Astrocyte (in vitro differentiated cells and primary cell): ENCODE results near the gene STK11IP. TPM values are rescaled to one million over a fixed set of nuclear protein-coding genes. Genes with fewer than 3 reads are reported as not detected.
A peak's percentile ranks its signal among the peaks of the same experiment; 100 is the strongest.

Experiments
- DNase-seq: peaks from one replicate; pipeline ENCODE4 v3.0.0-alpha.2; 2010; ENCODE audit warnings: low read depth
- FAIRE-seq: peaks from 2 replicates; lab custom pipeline; 2011; peaks lifted over from hg19 to GRCh38; lab: Jason Lieb, UNC
- H2AFZ ChIP-seq: 2 replicates; pipeline ENCODE4 v1.6.0; 2012; ENCODE audit warnings: low read depth, low read length, inconsistent platforms
- H3K27ac ChIP-seq: 2 replicates; pipeline ENCODE4 v1.5.1; 2011; ENCODE audit warnings: low read depth, low read length, inconsistent platforms
- H3K27me3 ChIP-seq: 2 replicates; pipeline ENCODE4 v1.6.0; 2011; ENCODE audit warnings: low read length, inconsistent platforms; ENCODE audit not compliant: insufficient read depth
- H3K36me3 ChIP-seq: 2 replicates; pipeline ENCODE4 v1.5.1; 2011; ENCODE audit warnings: low read length, inconsistent platforms; ENCODE audit not compliant: insufficient read depth
- H3K4me1 ChIP-seq: 2 replicates; pipeline ENCODE4 v1.5.1; 2011; ENCODE audit warnings: low read length, inconsistent platforms; ENCODE audit not compliant: insufficient read depth
- H3K4me2 ChIP-seq: 2 replicates; pipeline ENCODE4 v1.6.0; 2012; ENCODE audit warnings: low read length, inconsistent platforms
- H3K4me3 ChIP-seq: 2 replicates; pipeline ENCODE4 v1.5.1; 2011; ENCODE audit warnings: low read depth, mild to moderate bottlenecking, low read length, inconsistent platforms; ENCODE audit not compliant: insufficient read depth
- H3K79me2 ChIP-seq: 2 replicates; pipeline ENCODE4 v1.6.0; 2012; ENCODE audit warnings: mild to moderate bottlenecking, low read length, inconsistent platforms; ENCODE audit not compliant: insufficient read depth
- H3K9ac ChIP-seq: 2 replicates; pipeline ENCODE4 v1.6.0; 2012; ENCODE audit warnings: mild to moderate bottlenecking, low read length, inconsistent platforms
- H3K9me3 ChIP-seq: 2 replicates; pipeline ENCODE4 v1.5.1; 2012; ENCODE audit warnings: low read depth, mild to moderate bottlenecking, low read length, inconsistent platforms; ENCODE audit not compliant: insufficient read depth
- H4K20me1 ChIP-seq: 2 replicates; pipeline ENCODE4 v1.6.0; 2012; ENCODE audit warnings: low read length, inconsistent platforms; ENCODE audit not compliant: insufficient read depth
- H3K27ac Mint-ChIP-seq: one replicate; pipeline ENCODE4 v1.8.0; 2021; ENCODE audit warnings: mild to moderate bottlenecking, mixed read lengths; ENCODE audit not compliant: unreplicated experiment
- H3K27me3 Mint-ChIP-seq: one replicate; pipeline ENCODE4 v1.8.0; 2021; ENCODE audit warnings: low read depth, mixed read lengths; ENCODE audit not compliant: unreplicated experiment
- H3K36me3 Mint-ChIP-seq: one replicate; pipeline ENCODE4 v1.8.0; 2021; ENCODE audit warnings: low read depth, mixed read lengths; ENCODE audit not compliant: unreplicated experiment
- H3K4me1 Mint-ChIP-seq: one replicate; pipeline ENCODE4 v1.8.0; 2021; ENCODE audit warnings: low read depth, mixed read lengths; ENCODE audit not compliant: unreplicated experiment
- H3K4me3 Mint-ChIP-seq: one replicate; pipeline ENCODE4 v1.8.0; 2021; ENCODE audit warnings: mild to moderate bottlenecking, moderate library complexity, mixed read lengths; ENCODE audit not compliant: unreplicated experiment
- H3K9me3 Mint-ChIP-seq: one replicate; pipeline ENCODE4 v1.8.0; 2021; ENCODE audit warnings: mild to moderate bottlenecking, mixed read lengths; ENCODE audit not compliant: unreplicated experiment
- CTCF ChIP-seq: IDR thresholded peaks from 2 replicates; pipeline ENCODE4 v1.5.1; 2011; ENCODE audit warnings: low read depth, mild to moderate bottlenecking, inconsistent platforms, low read length, moderate library complexity; ENCODE audit not compliant: insufficient read depth
- EZH2 ChIP-seq: IDR thresholded peaks from 2 replicates; pipeline ENCODE4 v1.6.1; 2012; ENCODE audit warnings: mild to moderate bottlenecking, low read length, inconsistent platforms; ENCODE audit not compliant: insufficient read depth
- total RNA-seq: library from RNA; stranded (reverse); gene quantifications from 2 replicates; pipeline ENCODE4 v1.2.1, GENCODE V29; 2021

Gene STK11IP
- total RNA-seq, 1 donor from 2014 or later = 24.9 TPM

GRCh38 chr2:219598308-219599078 lies 836 bp downstream of the STK11IP start:
- Histone ChIP-seq H3K79me2 (peaks cover 8% of the 10 kb centered on the region), H2AFZ (peak overlapping the region; percentile 84), H3K27ac (peak overlapping the region; percentile 84), H4K20me1 (no peaks in the 10 kb centered on the region), H3K4me2 (peak overlapping the region; percentile 95), H3K9ac (peak overlapping the region; percentile 91), H3K4me3 (peak overlapping the region; percentile 93), H3K36me3 (peaks cover 5% of the 10 kb centered on the region), H3K4me1 (peaks cover 11% of the 10 kb centered on the region), H3K27me3 (no peaks in the 10 kb centered on the region), H3K9me3 (no peaks in the 10 kb centered on the region)
- Mint-ChIP-seq H3K4me3 (peak overlapping the region; percentile 96), H3K36me3 (peaks cover 5% of the 10 kb centered on the region), H3K4me1 (peaks cover 28% of the 10 kb centered on the region), H3K27me3 (no peaks in the 10 kb centered on the region), H3K27ac (peak overlapping the region; percentile 99), H3K9me3 (no peaks in the 10 kb centered on the region)
- DNase-seq = no peak
- TF ChIP-seq CTCF = no peak
- TF ChIP-seq EZH2 = no peak
- FAIRE-seq = no peak

- DNase-seq = no peak
- H3K27ac ChIP-seq = no peak overlapping the region
- no peaks in the 10 kb centered on the region for H3K9me3 ChIP-seq
- Mint-ChIP-seq H3K4me1 (peaks cover under 1% of the 10 kb centered on the region), H3K27ac (no peak overlapping the region), H3K4me3 (no peak overlapping the region), H3K27me3 (no peaks in the 10 kb centered on the region), H3K36me3 (peaks cover 20% of the 10 kb centered on the region), H3K9me3 (peaks cover 2% of the 10 kb centered on the region)
- TF ChIP-seq EZH2 = no peak
- no peak for TF ChIP-seq CTCF
- no peak for FAIRE-seq
- no peaks in the 10 kb centered on the region for H3K27me3 ChIP-seq
- peaks cover under 1% of the 10 kb centered on the region for H3K79me2 ChIP-seq
- no peak overlapping the region for H2AFZ ChIP-seq
- H3K4me1 ChIP-seq = peaks cover under 1% of the 10 kb centered on the region
- H3K9ac ChIP-seq = no peak overlapping the region
- H3K36me3 ChIP-seq = peaks cover 14% of the 10 kb centered on the region
- H4K20me1 ChIP-seq = no peaks in the 10 kb centered on the region
- no peak overlapping the region for H3K4me3 ChIP-seq
- H3K4me2 ChIP-seq = no peak overlapping the region
These were observed 6.1 kb downstream of the STK11IP start for GRCh38 chr2:219603771-219604170.

- Histone ChIP-seq H4K20me1 (no peaks in the 10 kb centered on the region), H3K27me3 (no peaks in the 10 kb centered on the region), H3K4me2 (no peak overlapping the region), H3K4me3 (no peak overlapping the region), H3K36me3 (peaks cover 17% of the 10 kb centered on the region), H3K27ac (no peak overlapping the region), H3K79me2 (no peaks in the 10 kb centered on the region), H3K9ac (no peak overlapping the region), H2AFZ (no peak overlapping the region), H3K9me3 (no peaks in the 10 kb centered on the region), H3K4me1 (no peaks in the 10 kb centered on the region)
- Mint-ChIP-seq H3K4me3 (no peak overlapping the region), H3K9me3 (peaks cover 2% of the 10 kb centered on the region), H3K36me3 (peaks cover 20% of the 10 kb centered on the region), H3K4me1 (no peaks in the 10 kb centered on the region), H3K27ac (no peak overlapping the region), H3K27me3 (no peaks in the 10 kb centered on the region)
- no peak for DNase-seq
- no peak for TF ChIP-seq CTCF
- TF ChIP-seq EZH2 = no peak
- FAIRE-seq = no peak
These were observed 7.9 kb downstream of the STK11IP start for GRCh38 chr2:219605607-219605954.
